Naive thymus-derived CD4-positive, alpha-beta T cell (primary cell): ENCODE results near the gene WSCD2. TPM values are rescaled to one million over a fixed set of nuclear protein-coding genes. Genes with fewer than 3 reads are reported as not detected.

ENCODE experiments used
- ATAC-seq: fragments of 150-1000 bp; cut with Tn5 transposase; 2 replicates; pipeline ENCODE4 v1.10.0; 2021; ENCODE audit warnings: mild to moderate bottlenecking, moderate library complexity
- CTCF ChIA-PET: fragments of 350-600 bp; sonication (Branson Sonifier 250); formaldehyde crosslinking; loops from one replicate; lab custom pipeline; 2021; ENCODE audit warnings: antibody characterized with exemption; lab: Charles Lee
- POLR2A ChIA-PET: fragments of 350-600 bp; sonication (Branson Sonifier 250); formaldehyde crosslinking; loops from one replicate; lab custom pipeline; 2021; ENCODE audit warnings: antibody characterized with exemption, inconsistent platforms; lab: Charles Lee
- DNase-seq, 9 donors: peaks; one replicate each; pipeline versions ENCODE4 v3.0.0 to v3.0.0-alpha.2; 2020 to 2022; ENCODE audit warnings: mixed read lengths in 1 of 9
- H3K27ac ChIP-seq: one replicate; pipeline ENCODE4 v1.7.0; 2013; ENCODE audit warnings: mild to moderate bottlenecking, low read depth, low read length, moderate library complexity
- H3K27me3 ChIP-seq, 2 donors: one replicate each; pipeline ENCODE4 v1.7.0; 2013; ENCODE audit warnings: low read length in 2 of 2, mild to moderate bottlenecking in 2 of 2, moderate library complexity in 2 of 2; ENCODE audit not compliant: control insufficient read depth in 2 of 2, insufficient read depth in 2 of 2
- H3K36me3 ChIP-seq, 3 experiments: 1 replicate in 2 of 3; 2 replicates in 1 of 3; pipeline ENCODE4 v1.7.0; 2013; ENCODE audit warnings: low read length in 3 of 3, mild to moderate bottlenecking in 3 of 3, moderate library complexity in 1 of 3; ENCODE audit not compliant: insufficient read depth in 3 of 3, control insufficient read depth in 2 of 3
- H3K4me1 ChIP-seq, 2 donors: one replicate each; pipeline ENCODE4 v1.7.0; 2013; ENCODE audit warnings: low read length in 2 of 2, mild to moderate bottlenecking in 2 of 2, moderate library complexity in 1 of 2; ENCODE audit not compliant: control insufficient read depth in 2 of 2, insufficient read depth in 2 of 2
- H3K4me3 ChIP-seq: 2 replicates; pipeline ENCODE4 v1.7.0; 2013; ENCODE audit warnings: mild to moderate bottlenecking, low read length
- H3K9me3 ChIP-seq, 3 experiments: 1 replicate in 2 of 3; 2 replicates in 1 of 3; pipeline ENCODE4 v1.7.0; 2013; ENCODE audit warnings: low read length in 3 of 3; ENCODE audit not compliant: control insufficient read depth in 2 of 3
- H3K27ac Mint-ChIP-seq, 9 donors: one replicate each; pipeline ENCODE4 v1.8.0; 2020 to 2022; ENCODE audit warnings: mixed read lengths in 9 of 9, mild to moderate bottlenecking in 8 of 9, moderate library complexity in 5 of 9, inconsistent platforms in 2 of 9
- H3K27me3 Mint-ChIP-seq, 5 donors: one replicate each; pipeline ENCODE4 v1.8.0; 2021 to 2022; ENCODE audit warnings: mixed read lengths in 5 of 5, mild to moderate bottlenecking in 1 of 5
- H3K36me3 Mint-ChIP-seq, 5 donors: one replicate each; pipeline ENCODE4 v1.8.0; 2020 to 2022; ENCODE audit warnings: mixed read lengths in 5 of 5, mild to moderate bottlenecking in 3 of 5, inconsistent platforms in 1 of 5
- H3K4me1 Mint-ChIP-seq, 7 donors: one replicate each; pipeline ENCODE4 v1.8.0; 2020 to 2022; ENCODE audit warnings: mixed read lengths in 7 of 7, mild to moderate bottlenecking in 3 of 7, inconsistent platforms in 1 of 7
- H3K4me3 Mint-ChIP-seq, 10 donors: one replicate each; pipeline ENCODE4 v1.8.0; 2020 to 2022; ENCODE audit warnings: mild to moderate bottlenecking in 10 of 10, mixed read lengths in 10 of 10, moderate library complexity in 6 of 10, inconsistent platforms in 2 of 10
- H3K9me3 Mint-ChIP-seq, 11 donors: one replicate each; pipeline ENCODE4 v1.8.0; 2020 to 2022; ENCODE audit warnings: mixed read lengths in 11 of 11, mild to moderate bottlenecking in 4 of 11, inconsistent platforms in 1 of 11, moderate library complexity in 1 of 11
- intact Hi-C, 2 donors: fragments of 100-400 bp; cut with micrococcal nuclease; formaldehyde crosslinking; loops; one replicate each; pipeline ENCODE4 v1.15.1; 2023
- polyA plus RNA-seq, 2 donors: library from polyadenylated mRNA; unstranded; fragments of 300-500 nt; fragmentation: Illumina TruSeq; gene quantifications; one replicate each; pipeline ENCODE4 v1.2.3, GENCODE V29; 2021
- total RNA-seq, 6 experiments: library from RNA in 5 of 6; stranded (reverse) in 5 of 6; gene quantifications; 1 replicate in 5 of 6; 2 replicates in 1 of 6; pipeline ENCODE4 v1.2.3 and lab custom pipeline; 2021 to 2026

WSCD2 gene
- total and polyA plus RNA-seq, 7 experiments from 2014 or later: not detected

- H3K27ac Mint-ChIP-seq: no peak overlapping the region
Measured at GRCh38 chr12:108104657-108105056, 24.4 kb upstream of the WSCD2 start.

GRCh38 chr12:108106599-108106998, 22.5 kb upstream of the WSCD2 start:
- Mint-ChIP-seq H3K27me3 (peaks cover 2 to 24% (median 14%) of the 10 kb centered on the region in 5 donors), H3K9me3 (peaks cover 0 to 3% (median 0%) of the 10 kb centered on the region in 11 donors), H3K27ac (no peak overlapping the region), H3K4me3 (no peak overlapping the region), H3K4me1 (no peaks in the 10 kb centered on the region), H3K36me3 (no peaks in the 10 kb centered on the region)
- no peak for DNase-seq
- Histone ChIP-seq H3K4me3 (no peak overlapping the region), H3K27ac (no peak overlapping the region), H3K27me3 (no peaks in the 10 kb centered on the region), H3K4me1 (no peaks in the 10 kb centered on the region), H3K9me3 (no peaks in the 10 kb centered on the region), H3K36me3 (no peaks in the 10 kb centered on the region)
- intact Hi-C loops: no loop called here
- ATAC-seq: no peak
- POLR2A ChIA-PET: no interaction called here
- CTCF ChIA-PET: no interaction called here

More at GRCh38 chr12:108104657-108105056, 24.4 kb upstream of the WSCD2 start:
- Histone ChIP-seq H3K36me3 (no peaks in the 10 kb centered on the region), H3K4me1 (no peaks in the 10 kb centered on the region), H3K27me3 (no peaks in the 10 kb centered on the region), H3K27ac (no peak overlapping the region), H3K4me3 (no peak overlapping the region), H3K9me3 (no peaks in the 10 kb centered on the region)
- Mint-ChIP-seq H3K9me3 (peaks cover 0 to 3% (median 0%) of the 10 kb centered on the region in 11 donors), H3K36me3 (no peaks in the 10 kb centered on the region), H3K27me3 (peaks cover 2 to 18% (median 15%) of the 10 kb centered on the region in 5 donors), H3K4me3 (no peak overlapping the region), H3K4me1 (no peaks in the 10 kb centered on the region)
- ATAC-seq (no peak), DNase-seq (no peak)
- CTCF ChIA-PET: no interaction called here
- intact Hi-C loops: no loop called here
- POLR2A ChIA-PET: no interaction called here

- ChIA-PET POLR2A (no interaction called here), CTCF (no interaction called here)
- Mint-ChIP-seq H3K4me1 (no peaks in the 10 kb centered on the region), H3K27me3 (peaks cover 2 to 31% (median 16%) of the 10 kb centered on the region in 5 donors), H3K9me3 (peaks cover 0 to 3% (median 0%) of the 10 kb centered on the region in 11 donors), H3K4me3 (no peak overlapping the region), H3K36me3 (no peaks in the 10 kb centered on the region), H3K27ac (no peak overlapping the region)
- Histone ChIP-seq H3K9me3 (no peaks in the 10 kb centered on the region), H3K27me3 (no peaks in the 10 kb centered on the region), H3K36me3 (no peaks in the 10 kb centered on the region), H3K27ac (no peak overlapping the region), H3K4me3 (no peak overlapping the region), H3K4me1 (no peaks in the 10 kb centered on the region)
- DNase-seq (no peak), ATAC-seq (no peak)
- intact Hi-C loops: no loop called here
Measured at GRCh38 chr12:108107293-108107692, 21.8 kb upstream of the WSCD2 start.

GRCh38 chr12:108109504-108109903, 19.6 kb upstream of the WSCD2 start:
- DNase-seq (no peak), ATAC-seq (no peak)
- Mint-ChIP-seq H3K36me3 (no peaks in the 10 kb centered on the region), H3K27ac (no peak overlapping the region), H3K27me3 (peaks cover 0 to 21% (median 16%) of the 10 kb centered on the region in 5 donors), H3K4me1 (no peaks in the 10 kb centered on the region), H3K4me3 (no peak overlapping the region), H3K9me3 (peaks cover 0 to 2% (median 0%) of the 10 kb centered on the region in 11 donors)
- intact Hi-C loops: no loop called here
- Histone ChIP-seq H3K4me3 (no peak overlapping the region), H3K27me3 (no peaks in the 10 kb centered on the region), H3K27ac (no peak overlapping the region), H3K9me3 (no peaks in the 10 kb centered on the region), H3K36me3 (no peaks in the 10 kb centered on the region), H3K4me1 (no peaks in the 10 kb centered on the region)
- CTCF ChIA-PET: no interaction called here
- POLR2A ChIA-PET: no interaction called here

GRCh38 chr12:108109954-108110353, 19.1 kb upstream of the WSCD2 start:
- H3K27me3 ChIP-seq: no peaks in the 10 kb centered on the region
- DNase-seq: no peak
- POLR2A ChIA-PET: no interaction called here

GRCh38 chr12:108110844-108111243, 18.2 kb upstream of the WSCD2 start:
- ATAC-seq: no peak
- no peaks in the 10 kb centered on the region for H3K36me3 ChIP-seq
- CTCF ChIA-PET: no interaction called here
- peaks cover 0 to 2% (median 0%) of the 10 kb centered on the region in 7 donors for H3K4me1 Mint-ChIP-seq
- intact Hi-C loops: no loop called here
- no peak overlapping the region for H3K27ac Mint-ChIP-seq
- no peaks in the 10 kb centered on the region for H3K9me3 ChIP-seq
- no peak overlapping the region for H3K4me3 Mint-ChIP-seq
- POLR2A ChIA-PET: no interaction called here
- peaks cover 0 to 2% (median 0%) of the 10 kb centered on the region in 11 donors for H3K9me3 Mint-ChIP-seq
- peaks cover 3 to 21% (median 15%) of the 10 kb centered on the region in 5 donors for H3K27me3 Mint-ChIP-seq
- H3K4me3 ChIP-seq: no peak overlapping the region
- H3K27ac ChIP-seq: no peak overlapping the region
- H3K4me1 ChIP-seq: no peaks in the 10 kb centered on the region
- DNase-seq: no peak
- no peaks in the 10 kb centered on the region for H3K27me3 ChIP-seq
- no peaks in the 10 kb centered on the region for H3K36me3 Mint-ChIP-seq

More at GRCh38 chr12:108109954-108110353, 19.1 kb upstream of the WSCD2 start:
- Histone ChIP-seq H3K4me1 (no peaks in the 10 kb centered on the region), H3K27ac (no peak overlapping the region), H3K4me3 (no peak overlapping the region), H3K9me3 (no peaks in the 10 kb centered on the region), H3K36me3 (no peaks in the 10 kb centered on the region)
- intact Hi-C loops: no loop called here
- Mint-ChIP-seq H3K27ac (no peak overlapping the region), H3K27me3 (peaks cover 3 to 21% (median 19%) of the 10 kb centered on the region in 5 donors), H3K9me3 (peaks cover 0 to 2% (median 0%) of the 10 kb centered on the region in 11 donors), H3K4me1 (no peaks in the 10 kb centered on the region), H3K36me3 (no peaks in the 10 kb centered on the region), H3K4me3 (no peak overlapping the region)
- no peak for ATAC-seq
- CTCF ChIA-PET: no interaction called here

- Histone ChIP-seq H3K36me3 (no peaks in the 10 kb centered on the region), H3K9me3 (no peaks in the 10 kb centered on the region), H3K27me3 (no peaks in the 10 kb centered on the region), H3K27ac (no peak overlapping the region), H3K4me3 (no peak overlapping the region), H3K4me1 (no peaks in the 10 kb centered on the region)
- DNase-seq (no peak), ATAC-seq (no peak)
- ChIA-PET POLR2A (no interaction called here), CTCF (no interaction called here)
- Mint-ChIP-seq H3K4me1 (peaks cover 0 to 2% (median 0%) of the 10 kb centered on the region in 7 donors), H3K27me3 (peaks cover 5 to 26% (median 11%) of the 10 kb centered on the region in 5 donors), H3K27ac (no peak overlapping the region), H3K9me3 (peaks cover 0 to 3% (median 0%) of the 10 kb centered on the region in 11 donors), H3K36me3 (no peaks in the 10 kb centered on the region), H3K4me3 (no peak overlapping the region)
- intact Hi-C loops: no loop called here
Measured at GRCh38 chr12:108112832-108113556, 16.1 kb upstream of the WSCD2 start.
